Ovary (tissue), 9 donors: ENCODE data around the gene MX1. TPM values are rescaled to one million over a fixed set of nuclear protein-coding genes. Genes with fewer than 3 reads are reported as not detected.

Experiments used
- DNase-seq, 5 donors: peaks; one replicate each; pipeline ENCODE4 v3.0.0-alpha.2; 2019 to 2020
- H3K27ac ChIP-seq, 2 donors: fragments of 200-600 bp; one replicate each; pipeline versions ENCODE4 v1.5.1 to v1.8.0; 2019 to 2022
- H3K27me3 ChIP-seq: fragments of 200-600 bp; one replicate; pipeline ENCODE4 v1.8.0; 2022
- H3K36me3 ChIP-seq: fragments of 200-600 bp; sonication (generic); one replicate; pipeline ENCODE4 v1.5.1; 2019
- H3K4me1 ChIP-seq: one replicate; pipeline ENCODE4 v1.8.1; 2013; ENCODE audit warnings: mild to moderate bottlenecking, moderate library complexity; ENCODE audit not compliant: insufficient read depth
- H3K4me3 ChIP-seq: fragments of 200-600 bp; sonication (generic); one replicate; pipeline ENCODE4 v1.5.1; 2017
- H3K9me3 ChIP-seq, 2 donors: fragments of 200-600 bp in 1 of 2; sonication (generic) in 1 of 2; one replicate each; pipeline versions ENCODE4 v1.5.1 to v1.8.1; 2013 to 2019; ENCODE audit warnings: mild to moderate bottlenecking in 1 of 2, moderate library complexity in 1 of 2
- CTCF ChIP-seq, 3 donors: fragments of 450-650 bp in 2 of 3; fragments of 200-600 bp in 1 of 3; IDR thresholded peaks; one replicate each; pipeline versions ENCODE4 v1.5.1 to v1.8.0; 2016 to 2022; ENCODE audit warnings: antibody characterized with exemption in 3 of 3, mild to moderate bottlenecking in 1 of 3
- EP300 ChIP-seq: sonication (generic); formaldehyde crosslinking; IDR thresholded peaks from one replicate; pipeline ENCODE4 v1.6.1; 2017; ENCODE audit warnings: antibody characterized with exemption
- POLR2A ChIP-seq: fragments of 450-650 bp; IDR thresholded peaks from one replicate; pipeline ENCODE4 v1.6.1; 2017; ENCODE audit warnings: antibody characterized with exemption, mild to moderate bottlenecking, moderate library complexity
- WGBS, 3 donors: extraction: QIAGEN DNeasy Blood & Tissue Kit in 1 of 3; methylation state at CpG; one replicate each; pipeline versions ENCODE4 v1.1.5 to v1.1.7; 2013 to 2017; 5-methylcytosine and 5-hydroxymethylcytosine counted together
- intact Hi-C, 4 donors: fragments of 100-400 bp; cut with DNase I; formaldehyde crosslinking; loops; one replicate each; pipeline versions ENCODE4 v1.11.0 to v1.15.1; 2022 to 2023
- polyA plus RNA-seq, 2 donors: library from polyadenylated mRNA; stranded (reverse); fragments of 200-250 nt in 1 of 2; fragments of 350-450 nt in 1 of 2; fragmentation: Illumina TruSeq in 1 of 2; extraction: RNeasy Lipid Tissue Mini Kit (QIAGEN cat#74804) in 1 of 2; gene quantifications; one replicate each; pipeline ENCODE4 v1.2.3, GENCODE V29; 2013 to 2014
- total RNA-seq, 7 donors: library from RNA; depleted of rRNA in 2 of 7; stranded (reverse); fragments of >200 nt in 2 of 7; fragmentation: NEBNext Ultra II Directional in 3 of 7; extraction: Animal tissue kit (Norgen Biotek cat#: 25700) in 3 of 7; gene quantifications; one replicate each; pipeline versions ENCODE4 v1.1.0 to v1.2.4, GENCODE V29; 2016 to 2023
- donor health status: DM: no; HTN: no; CAD: no; lungs with moderate emphysema.
- donor health status: DM: no; HTN: no; CAD: no.
- donor health status: Bipolar disorder and iron deficiency.
- donor health status: DM: yes; HTN: yes; CAD: no.
- donor health status: DM: no; HTN: no; CAD: no.
- donor health status: DM: yes; HTN: yes; CAD: no.

The MX1 gene
- total and polyA plus RNA-seq, 9 donors, result 25.2 to 118 (median 43.5) TPM

GRCh38 chr21:41387042-41387819 lies 38.8 kb upstream of the MX1 start:
- Histone ChIP-seq H3K4me1 (no peaks in the 10 kb centered on the region), H3K36me3 (no peaks in the 10 kb centered on the region), H3K27ac (no peak overlapping the region), H3K4me3 (no peak overlapping the region), H3K9me3 (no peaks in the 10 kb centered on the region), H3K27me3 (no peaks in the 10 kb centered on the region)
- intact Hi-C loops, result loop anchor here in 1 of 4 donors (10.0 kb wide), 1 partner anchor 388 kb away; no protein-coding TSS in a partner anchor
- DNase-seq, result no peak
- TF ChIP-seq CTCF (IDR thresholded peaks at IDR 0.05) (no peak), POLR2A (no peak), EP300 (no peak)
- 72 to 82% (median 80%) methylated on average over 14 of the region's 14 CpGs for WGBS, 3 donors

- intact Hi-C loops, result loop anchor here in 1 of 4 donors (10.0 kb wide), 1 partner anchor 387 kb away; no protein-coding TSS in a partner anchor
- H3K27me3 ChIP-seq, result no peaks in the 10 kb centered on the region
- no peak overlapping the region for H3K27ac ChIP-seq
- no peak for DNase-seq
- H3K36me3 ChIP-seq, result no peaks in the 10 kb centered on the region
- no peaks in the 10 kb centered on the region for H3K4me1 ChIP-seq
- H3K9me3 ChIP-seq, result no peaks in the 10 kb centered on the region
- TF ChIP-seq CTCF (IDR thresholded peaks at IDR 0.05) (no peak), EP300 (no peak), POLR2A (no peak)
- WGBS, 3 donors, result 89 to 93% (median 92%) methylated on average over 8 of the region's 8 CpGs
- no peak overlapping the region for H3K4me3 ChIP-seq
These were observed 38.2 kb upstream of the MX1 start for GRCh38 chr21:41387824-41388223.

- no peak overlapping the region for H3K27ac ChIP-seq
- intact Hi-C loops, result loop anchor here in 1 of 4 donors (10.0 kb wide), 1 partner anchor 387 kb away; no protein-coding TSS in a partner anchor
- no peak for DNase-seq
These were observed 37.8 kb upstream of the MX1 start for GRCh38 chr21:41388259-41388658.

GRCh38 chr21:41390043-41390639 lies 35.9 kb upstream of the MX1 start:
- H3K4me1 ChIP-seq, result no peaks in the 10 kb centered on the region
- no peak overlapping the region for H3K27ac ChIP-seq
- no peak overlapping the region for H3K4me3 ChIP-seq
- intact Hi-C loops, result no loop called here
- H3K27me3 ChIP-seq, result no peaks in the 10 kb centered on the region
- no peaks in the 10 kb centered on the region for H3K36me3 ChIP-seq
- TF ChIP-seq POLR2A, result no peak
- no peak for TF ChIP-seq CTCF (IDR thresholded peaks at IDR 0.05)
- no peak for TF ChIP-seq EP300
- WGBS, 3 donors, result 92 to 94% (median 93%) methylated on average over 17 of the region's 17 CpGs
- no peak for DNase-seq
- H3K9me3 ChIP-seq, result no peaks in the 10 kb centered on the region

More at GRCh38 chr21:41388259-41388658, 37.8 kb upstream of the MX1 start:
- Histone ChIP-seq H3K36me3 (no peaks in the 10 kb centered on the region), H3K4me3 (no peak overlapping the region), H3K27me3 (no peaks in the 10 kb centered on the region), H3K4me1 (no peaks in the 10 kb centered on the region), H3K9me3 (no peaks in the 10 kb centered on the region)
- WGBS, 3 donors, result 94 to 95% (median 95%) methylated on average over 14 of the region's 14 CpGs
- TF ChIP-seq POLR2A, result no peak
- TF ChIP-seq EP300, result no peak
- TF ChIP-seq CTCF (IDR thresholded peaks at IDR 0.05), result no peak
